ENCODE data around the gene KCNH3.

Gene KCNH3

GRCh38 chr12:49562233-49562632 lies 23.4 kb downstream of the KCNH3 start:
- no peak for DNase-seq (ENCODE audit: low read depth)
- TF ChIP-seq CTCF (IDR thresholded peaks at IDR 0.05; ENCODE audit: insufficient read depth, low read depth, low read length, missing control alignments), result no peak
- no peak overlapping the region for H3K4me3 ChIP-seq (ENCODE audit: low read length)

- no peak for TF ChIP-seq CTCF (IDR thresholded peaks at IDR 0.05; ENCODE audit: insufficient read depth, low read depth, low read length, missing control alignments)
- no peak overlapping the region for H3K4me3 ChIP-seq (ENCODE audit: low read length)
- no peak for DNase-seq (ENCODE audit: low read depth)
Observed at GRCh38 chr12:49562831-49563230, 24.0 kb downstream of the KCNH3 start.

GRCh38 chr12:49563951-49564685 lies 25.3 kb downstream of the KCNH3 start:
- no peak for TF ChIP-seq CTCF (IDR thresholded peaks at IDR 0.05; ENCODE audit: insufficient read depth, low read depth, low read length, missing control alignments)
- no peak for DNase-seq (ENCODE audit: low read depth)
- no peak overlapping the region for H3K4me3 ChIP-seq (ENCODE audit: low read length)

GRCh38 chr12:49564686-49565405 lies 26.0 kb downstream of the KCNH3 start:
- TF ChIP-seq CTCF (IDR thresholded peaks at IDR 0.05; ENCODE audit: insufficient read depth, low read depth, low read length, missing control alignments), result no peak
- H3K4me3 ChIP-seq (ENCODE audit: low read length), result no peak overlapping the region
- DNase-seq (ENCODE audit: low read depth), result no peak

GRCh38 chr12:49565406-49566265 lies 26.8 kb downstream of the KCNH3 start:
- H3K4me3 ChIP-seq (ENCODE audit: low read length), result no peak overlapping the region
- no peak for DNase-seq (ENCODE audit: low read depth)
- no peak for TF ChIP-seq CTCF (IDR thresholded peaks at IDR 0.05; ENCODE audit: insufficient read depth, low read depth, low read length, missing control alignments)

GRCh38 chr12:49566361-49566760 lies 27.5 kb downstream of the KCNH3 start:
- H3K4me3 ChIP-seq (ENCODE audit: low read length), result no peak overlapping the region
- DNase-seq (ENCODE audit: low read depth), result no peak
- TF ChIP-seq CTCF (IDR thresholded peaks at IDR 0.05; ENCODE audit: insufficient read depth, low read depth, low read length, missing control alignments), result no peak
